Hepatocyte (in vitro differentiated cells): ENCODE results near the gene CAVIN1.

Experiments used
- CTCF ChIP-seq: fragments of 200-600 bp; sonication (generic); IDR thresholded peaks from 2 replicates; pipeline ENCODE4 v1.5.1; 2016; ENCODE audit warnings: antibody characterized with exemption, mild to moderate bottlenecking; ENCODE audit not compliant: poor library complexity
- EZH2 ChIP-seq: fragments of 200-600 bp; sonication (generic); IDR thresholded peaks from 2 replicates; pipeline ENCODE4 v1.6.1; 2016; ENCODE audit warnings: antibody characterized with exemption, mild to moderate bottlenecking, borderline replicate concordance
- EZH2phosphoT487 ChIP-seq: fragments of 200-600 bp; sonication (generic); IDR thresholded peaks from one replicate; pipeline ENCODE4 v1.6.1; 2018; ENCODE audit warnings: antibody characterized with exemption, mild to moderate bottlenecking, low read depth, moderate library complexity; ENCODE audit not compliant: unreplicated experiment, severe bottlenecking

- TF ChIP-seq CTCF (no peak), EZH2phosphoT487 (no peak), EZH2 (no peak)
Measured at GRCh38 chr17:42459801-42460281, 36.8 kb upstream of the CAVIN1 start.
